ENCODE measurements around the gene UXS1.

GRCh38 chr2:106184857-106185256 lies 9.2 kb downstream of the UXS1 start:
- TF ChIP-seq EZH2 (IDR thresholded peaks at IDR 0.05; ENCODE audit: borderline replicate concordance, low read depth, low read length, severe bottlenecking) = no peak
- TF ChIP-seq, protein P1, sequence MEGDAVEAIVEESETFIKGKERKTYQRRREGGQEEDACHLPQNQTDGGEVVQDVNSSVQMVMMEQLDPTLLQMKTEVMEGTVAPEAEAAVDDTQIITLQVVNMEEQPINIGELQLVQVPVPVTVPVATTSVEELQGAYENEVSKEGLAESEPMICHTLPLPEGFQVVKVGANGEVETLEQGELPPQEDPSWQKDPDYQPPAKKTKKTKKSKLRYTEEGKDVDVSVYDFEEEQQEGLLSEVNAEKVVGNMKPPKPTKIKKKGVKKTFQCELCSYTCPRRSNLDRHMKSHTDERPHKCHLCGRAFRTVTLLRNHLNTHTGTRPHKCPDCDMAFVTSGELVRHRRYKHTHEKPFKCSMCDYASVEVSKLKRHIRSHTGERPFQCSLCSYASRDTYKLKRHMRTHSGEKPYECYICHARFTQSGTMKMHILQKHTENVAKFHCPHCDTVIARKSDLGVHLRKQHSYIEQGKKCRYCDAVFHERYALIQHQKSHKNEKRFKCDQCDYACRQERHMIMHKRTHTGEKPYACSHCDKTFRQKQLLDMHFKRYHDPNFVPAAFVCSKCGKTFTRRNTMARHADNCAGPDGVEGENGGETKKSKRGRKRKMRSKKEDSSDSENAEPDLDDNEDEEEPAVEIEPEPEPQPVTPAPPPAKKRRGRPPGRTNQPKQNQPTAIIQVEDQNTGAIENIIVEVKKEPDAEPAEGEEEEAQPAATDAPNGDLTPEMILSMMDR (IDR thresholded peaks at IDR 0.05; ENCODE audit: borderline replicate concordance, extremely low read depth, low read length, poor library complexity, severe bottlenecking) = no peak

Measured in DND-41 (cell line).